Right lobe of liver (tissue), 6 donors: ENCODE data around the gene CSDE1. TPM values are rescaled to one million over a fixed set of nuclear protein-coding genes. Genes with fewer than 3 reads are reported as not detected.

Source experiments
- ATAC-seq, 4 donors: fragments of 200-7000 bp; cut with Tn5 transposase; one replicate each; pipeline ENCODE4 v1.9.1; 2020; ENCODE audit warnings: mild to moderate bottlenecking in 4 of 4, moderate library complexity in 4 of 4
- DNase-seq, 3 donors: peaks; one replicate each; pipeline ENCODE4 v3.0.0-alpha.2; 2020
- H3K27ac ChIP-seq, 3 donors: fragments of 200-600 bp; one replicate each; pipeline ENCODE4 v1.8.0; 2022
- H3K27me3 ChIP-seq, 2 donors: fragments of 200-600 bp; one replicate each; pipeline ENCODE4 v1.8.0; 2022
- H3K36me3 ChIP-seq, 4 donors: fragments of 200-600 bp; sonication (generic) in 1 of 4; one replicate each; pipeline versions ENCODE4 v1.5.1 to v1.8.0; 2017 to 2022; ENCODE audit warnings: control low read depth in 1 of 4
- H3K4me1 ChIP-seq, 4 donors: fragments of 200-600 bp; sonication (generic) in 1 of 4; one replicate each; pipeline versions ENCODE4 v1.5.1 to v1.8.0; 2017 to 2022; ENCODE audit warnings: control low read depth in 1 of 4
- H3K4me3 ChIP-seq, 3 donors: fragments of 200-600 bp; one replicate each; pipeline ENCODE4 v1.8.0; 2022
- H3K9me3 ChIP-seq, 4 donors: fragments of 200-600 bp; sonication (generic) in 1 of 4; one replicate each; pipeline versions ENCODE4 v1.5.1 to v1.8.0; 2017 to 2022; ENCODE audit warnings: control low read depth in 1 of 4
- CTCF ChIP-seq, 4 donors: fragments of 200-600 bp in 3 of 4; fragments of 450-650 bp in 1 of 4; IDR thresholded peaks; one replicate each; pipeline versions ENCODE4 v1.5.1 to v1.8.0; 2016 to 2022; ENCODE audit warnings: antibody characterized with exemption in 4 of 4, mild to moderate bottlenecking in 2 of 4
- POLR2A ChIP-seq: fragments of 450-650 bp; IDR thresholded peaks from one replicate; pipeline ENCODE4 v1.6.1; 2017; ENCODE audit warnings: antibody characterized with exemption, mild to moderate bottlenecking
- WGBS: methylation state at CpG from one replicate; pipeline ENCODE4 v1.1.6; 2018; ENCODE audit warnings: low coverage, low lambda C conversion rate; ENCODE audit not compliant: insufficient coverage; ENCODE audit errors: missing lambda C conversion rate; 5-methylcytosine and 5-hydroxymethylcytosine counted together
- intact Hi-C, 2 donors: fragments of 100-400 bp; cut with DNase I; formaldehyde crosslinking; loops; one replicate each; pipeline versions ENCODE4 v1.11.2 to v1.14.1; 2022
- total RNA-seq, 6 experiments: library from RNA; depleted of rRNA in 2 of 6; stranded (reverse); fragments of >200 nt in 2 of 6; fragmentation: NEBNext Ultra II Directional in 3 of 6; extraction: Animal tissue kit (Norgen Biotek cat#: 25700) in 3 of 6; gene quantifications; one replicate each; pipeline versions ENCODE4 v1.1.0 to v1.2.4, GENCODE V29; 2016 to 2023
- donor health status: DM: no; HTN: yes; CAD: no.
- donor health status: DM: no; HTN: no; CAD: no.
- donor health status: DM: no; HTN: no; CAD: no.
- donor health status: DM: no; HTN: yes; CAD: no.
- donor health status: DM: no; HTN: yes; CAD: no.

CSDE1 gene
- total RNA-seq, 6 experiments from 2014 or later, result 195 to 585 (median 269) TPM

GRCh38 chr1:114741963-114742746 is 15.6 kb downstream of the CSDE1 start:
- no peak for DNase-seq
- H3K27me3 ChIP-seq, result no peaks in the 10 kb centered on the region
- H3K27ac ChIP-seq, result no peak overlapping the region
- no peaks in the 10 kb centered on the region for H3K9me3 ChIP-seq
- peaks cover 0 to 14% (median 8%) of the 10 kb centered on the region in 4 donors for H3K36me3 ChIP-seq
- H3K4me1 ChIP-seq, result no peaks in the 10 kb centered on the region
- intact Hi-C loops, result no loop called here
- no peak overlapping the region for H3K4me3 ChIP-seq
- ATAC-seq, result no peak
- TF ChIP-seq CTCF (IDR thresholded peaks at IDR 0.05) (no peak), POLR2A (no peak)
- 85% methylated on average over 10 of the region's 11 CpGs for WGBS

- 80% methylated on average over 1 of the region's 1 CpG for WGBS
- DNase-seq (no peak), ATAC-seq (no peak)
- H3K9me3 ChIP-seq, result no peaks in the 10 kb centered on the region
- intact Hi-C loops, result no loop called here
- TF ChIP-seq CTCF (IDR thresholded peaks at IDR 0.05) (no peak), POLR2A (no peak)
- H3K4me3 ChIP-seq, result no peak overlapping the region
- no peak overlapping the region for H3K27ac ChIP-seq
- H3K4me1 ChIP-seq, result no peaks in the 10 kb centered on the region
- H3K27me3 ChIP-seq, result no peaks in the 10 kb centered on the region
- peaks cover 0 to 26% (median 22%) of the 10 kb centered on the region in 4 donors for H3K36me3 ChIP-seq
Observed at GRCh38 chr1:114740331-114740730, 17.5 kb downstream of the CSDE1 start.

DNA sequence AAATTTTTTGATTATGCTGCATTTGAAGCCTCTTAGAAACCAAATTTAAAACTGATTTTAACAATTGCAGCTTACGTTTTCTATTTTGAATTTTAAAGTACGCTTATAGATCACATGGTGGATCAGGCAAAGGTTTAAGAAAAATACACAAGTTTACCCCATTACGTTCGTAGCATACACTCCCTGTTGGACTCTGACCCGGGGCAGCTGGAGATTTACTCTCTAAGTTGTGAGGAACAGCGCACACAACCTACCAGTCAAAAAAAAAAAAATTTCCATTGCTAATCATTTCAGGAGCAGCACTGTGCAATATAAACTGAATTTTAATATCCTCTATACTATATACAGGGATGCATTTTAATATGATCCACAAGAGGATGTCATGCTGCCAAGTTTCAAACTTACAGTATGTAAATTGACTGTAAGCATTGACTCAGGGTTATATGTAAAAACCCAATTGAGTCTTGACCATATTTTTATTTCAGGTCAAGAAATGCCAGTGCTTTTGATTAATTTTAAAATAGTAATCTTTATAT is 20.4 kb downstream of the CSDE1 start:
- DNase-seq, result peak in 1 of 3 donors; percentile 63
- no peaks in the 10 kb centered on the region for H3K9me3 ChIP-seq
- H3K4me1 ChIP-seq, result no peaks in the 10 kb centered on the region
- H3K27ac ChIP-seq, result peak overlapping the region in 1 of 3 donors; percentile 60
- ATAC-seq, result peak; percentile 45 to 83 (median 54)
- no peaks in the 10 kb centered on the region for H3K27me3 ChIP-seq
- TF ChIP-seq CTCF (IDR thresholded peaks at IDR 0.05) (no peak), POLR2A (no peak)
- intact Hi-C loops, result no loop called here
- no peak overlapping the region for H3K4me3 ChIP-seq
- peaks cover 0 to 55% (median 40%) of the 10 kb centered on the region in 4 donors for H3K36me3 ChIP-seq
- WGBS, result 42% methylated on average over 6 of the region's 6 CpGs

DNA sequence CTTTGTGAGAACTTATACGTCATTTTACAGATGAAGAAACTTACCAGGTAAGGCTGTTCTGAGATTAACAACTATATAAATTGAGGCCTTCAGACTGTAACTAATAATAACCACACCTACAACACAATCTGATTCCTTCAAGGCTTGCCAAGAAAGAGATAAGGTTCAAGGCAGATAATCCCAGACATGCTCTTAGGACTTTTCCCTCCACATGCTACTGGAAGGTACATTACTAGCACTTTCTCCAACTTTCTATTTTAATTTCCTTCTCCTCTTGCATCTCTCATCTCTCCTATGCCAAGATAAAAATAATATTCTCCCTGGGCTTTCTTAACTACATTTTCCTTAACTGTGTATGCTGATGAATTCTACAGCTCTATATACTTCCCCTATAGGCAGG is 22.3 kb downstream of the CSDE1 start:
- intact Hi-C loops, result no loop called here
- peaks cover 0 to 72% (median 43%) of the 10 kb centered on the region in 4 donors for H3K36me3 ChIP-seq
- no peak for ATAC-seq
- H3K4me3 ChIP-seq, result no peak overlapping the region
- no peaks in the 10 kb centered on the region for H3K9me3 ChIP-seq
- H3K27me3 ChIP-seq, result no peaks in the 10 kb centered on the region
- H3K4me1 ChIP-seq, result peaks cover 0 to 2% (median under 1%) of the 10 kb centered on the region in 4 donors
- no peak for DNase-seq
- WGBS, result 90% methylated on average over 1 of the region's 1 CpG
- no peak overlapping the region for H3K27ac ChIP-seq
- TF ChIP-seq CTCF (IDR thresholded peaks at IDR 0.05) (no peak), POLR2A (no peak)
